SH-SY5Y (cell line): ENCODE data around the gene SPON2.

Experiments used
- GATA2 ChIP-seq: IDR thresholded peaks from 2 replicates; pipeline ENCODE4 v1.6.1; 2011; ENCODE audit warnings: mild to moderate bottlenecking, low read depth, low read length
- GATA3 ChIP-seq: IDR thresholded peaks from 2 replicates; pipeline ENCODE4 v1.6.1; 2011; ENCODE audit warnings: low read depth, mild to moderate bottlenecking, low read length, moderate library complexity

DNA sequence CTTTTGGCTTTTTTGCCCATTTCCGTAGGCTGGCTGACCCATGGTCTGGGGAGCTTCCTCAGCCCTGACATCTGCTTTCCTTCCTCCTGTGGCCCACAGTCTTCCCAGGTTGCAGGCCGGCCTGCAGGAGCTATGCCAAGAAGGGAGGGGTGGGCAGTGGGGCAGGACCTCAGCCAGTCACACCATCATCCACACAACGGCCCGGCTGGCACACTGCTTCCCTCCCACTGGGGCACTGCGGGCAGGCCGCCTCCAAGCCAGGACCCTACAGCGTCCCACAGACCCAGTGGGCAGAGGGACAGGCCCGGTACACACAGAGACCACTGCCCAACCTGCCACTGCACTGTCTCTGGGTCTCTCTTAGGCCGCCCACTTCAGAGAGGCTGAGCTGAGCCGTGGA is 38.6 kb upstream of the SPON2 start:
- TF ChIP-seq GATA2 = no peak
- TF ChIP-seq GATA3 = no peak
